C4-2B (cell line): ENCODE results near the gene TMX1.

ENCODE experiments used
- CTCF ChIP-seq: fragments of 450-650 bp; conservative IDR thresholded peaks from 2 replicates; pipeline ENCODE4 v1.5.1; 2017; ENCODE audit warnings: mild to moderate bottlenecking
- ZFX ChIP-seq: fragments of 450-650 bp; IDR thresholded peaks from 2 replicates; pipeline ENCODE4 v1.6.1; 2017

GRCh38 chr14:51304438-51304837, 64.4 kb downstream of the TMX1 start:
- TF ChIP-seq CTCF = no peak
- TF ChIP-seq ZFX = no peak
